SHP77 (cell line): ENCODE data around the gene ECE2.
"Not testable (repeated sequence)": the region's sequence is repeated elsewhere in the genome, so short reads cannot be mapped to it uniquely, and the experiment has no call there.

Source experiments
- DNase-seq, 2 experiments: peaks; one replicate each; lab custom pipeline; 2025; lab: John Stamatoyannopoulos, UW

ECE2 gene

DNA sequence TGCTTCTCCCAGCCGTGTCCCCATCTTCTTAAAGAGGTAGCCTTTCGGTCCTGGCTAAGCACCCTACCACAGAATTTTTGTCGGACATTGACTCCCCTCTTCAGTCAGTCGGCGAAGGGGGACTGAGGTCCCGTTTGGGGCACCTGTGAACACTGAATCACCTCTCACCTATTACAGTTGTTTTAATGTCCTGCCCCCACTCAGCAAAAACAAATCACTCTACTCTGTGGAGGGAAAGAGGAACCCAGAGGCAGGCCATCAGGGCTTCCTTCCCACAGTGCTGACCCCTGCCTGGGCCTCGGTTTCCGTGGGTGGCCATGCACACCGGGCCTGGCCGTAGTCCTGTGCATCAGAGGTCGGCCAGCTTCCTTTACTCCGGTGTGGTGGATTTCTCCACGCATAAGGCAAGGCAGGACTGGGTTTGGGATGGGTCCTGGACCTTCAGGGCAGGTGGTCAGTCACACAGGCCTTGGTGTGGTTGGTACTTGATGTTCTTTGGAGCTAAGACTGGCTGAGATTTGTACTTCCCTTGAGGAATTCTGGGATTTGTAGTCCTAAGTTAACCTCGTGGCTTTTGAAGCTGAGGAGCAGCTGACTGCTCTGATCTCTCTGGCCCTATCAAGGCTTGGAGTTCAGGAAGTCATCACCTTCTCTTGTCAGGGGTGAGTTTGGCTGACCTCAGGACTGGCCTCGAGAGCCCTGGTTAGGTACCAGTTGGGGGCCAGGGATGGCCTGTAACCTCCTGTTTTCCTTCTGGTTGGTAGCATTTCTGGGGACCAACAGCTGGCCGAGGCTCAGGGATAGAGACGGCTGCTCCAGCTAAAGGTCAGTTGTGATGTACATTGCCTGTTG is 61.0 kb downstream of the ECE2 start:
- DNase-seq, result peak; percentile 43 to 76

DNA sequence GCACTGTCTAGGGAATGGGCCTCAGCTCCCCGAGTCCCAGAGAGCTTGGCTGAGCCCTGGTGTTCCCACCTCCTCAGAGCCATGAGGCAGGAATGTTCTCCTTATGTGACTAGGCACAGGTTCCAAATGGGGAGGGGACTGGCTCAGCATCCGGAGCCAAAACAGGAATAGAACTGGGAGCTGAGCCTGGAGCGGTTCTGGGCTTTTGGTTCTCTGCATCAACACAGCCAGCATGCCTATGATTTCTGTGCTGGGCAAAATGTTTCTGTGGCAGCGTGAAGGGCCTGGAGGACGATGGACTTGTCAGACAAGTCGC is 61.5 kb downstream of the ECE2 start, which contains the start of gene FAM131A:
TSS of gene FAM131A (plus strand) at position 202 of the 316 bp plus-strand sequence. CDS start at position 233, 31 bp downstream.
- peak in 1 of 2 experiments; percentile 44 for DNase-seq

DNA sequence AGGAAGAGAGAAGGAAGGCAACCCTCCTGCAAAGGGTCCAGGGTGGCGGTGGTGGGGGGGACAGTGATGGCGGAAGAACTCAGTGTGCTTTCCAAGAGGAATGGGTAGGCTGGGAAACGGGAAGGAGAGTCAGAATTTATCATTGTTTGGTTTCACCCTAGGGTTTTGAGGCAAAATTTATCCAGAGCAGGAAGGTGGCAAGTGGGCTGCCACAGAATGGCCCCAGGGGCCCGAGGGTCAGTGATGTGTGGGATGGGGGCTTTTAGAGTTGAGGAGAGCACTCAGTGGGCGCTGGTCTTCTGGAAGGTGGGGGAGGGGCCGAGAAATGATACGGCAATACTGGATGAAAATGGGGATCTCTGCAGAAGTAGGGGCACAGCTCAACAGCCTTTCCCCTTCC is 62.2 kb downstream of the ECE2 start:
- DNase-seq, result peak in 1 of 2 experiments; percentile 1

DNA sequence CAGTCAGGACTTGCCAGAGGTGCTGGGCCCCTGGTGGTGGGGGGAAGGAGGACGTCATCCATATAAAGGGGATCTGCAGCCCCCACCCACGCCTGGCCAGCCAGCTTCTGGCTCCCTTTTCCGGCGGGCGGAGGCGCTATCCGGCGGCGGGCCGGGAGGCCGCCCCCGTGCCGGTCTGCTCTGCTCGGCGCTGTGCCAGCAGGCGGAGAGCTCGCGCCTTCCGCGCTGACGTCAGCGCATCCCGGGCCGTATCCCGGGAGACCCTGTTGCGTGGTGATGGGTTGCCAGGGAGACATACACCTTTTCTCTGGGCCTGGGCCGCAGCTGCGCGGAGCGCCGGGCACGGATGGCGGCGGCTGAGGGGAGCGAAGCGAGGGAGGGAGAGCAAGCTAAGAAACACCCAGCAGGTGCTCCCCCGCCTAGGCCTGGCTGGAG is 62.7 kb downstream of the ECE2 start:
- peak; percentile 87 to 94 for DNase-seq

DNA sequence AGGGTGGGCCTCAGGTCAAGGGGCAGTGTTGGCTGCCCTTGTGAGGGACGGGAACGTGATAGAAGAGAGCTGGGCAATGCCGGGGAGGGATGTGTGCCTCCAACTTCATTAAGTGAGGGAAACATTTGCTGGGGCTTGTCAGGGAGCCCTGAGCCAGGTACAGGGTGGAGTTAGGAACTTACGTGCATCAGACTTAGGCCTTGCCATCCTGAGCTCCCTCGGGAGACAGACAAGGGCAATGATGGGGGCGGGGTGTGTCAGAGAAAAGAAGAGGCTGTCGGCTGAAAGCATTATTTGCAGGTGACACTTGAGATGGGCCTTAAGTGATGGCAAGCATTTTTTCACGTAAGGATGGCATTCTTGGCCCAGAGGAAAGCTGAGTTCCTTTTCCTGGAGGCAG is 63.2 kb downstream of the ECE2 start:
- peak in 1 of 2 experiments; percentile 6 for DNase-seq

DNA sequence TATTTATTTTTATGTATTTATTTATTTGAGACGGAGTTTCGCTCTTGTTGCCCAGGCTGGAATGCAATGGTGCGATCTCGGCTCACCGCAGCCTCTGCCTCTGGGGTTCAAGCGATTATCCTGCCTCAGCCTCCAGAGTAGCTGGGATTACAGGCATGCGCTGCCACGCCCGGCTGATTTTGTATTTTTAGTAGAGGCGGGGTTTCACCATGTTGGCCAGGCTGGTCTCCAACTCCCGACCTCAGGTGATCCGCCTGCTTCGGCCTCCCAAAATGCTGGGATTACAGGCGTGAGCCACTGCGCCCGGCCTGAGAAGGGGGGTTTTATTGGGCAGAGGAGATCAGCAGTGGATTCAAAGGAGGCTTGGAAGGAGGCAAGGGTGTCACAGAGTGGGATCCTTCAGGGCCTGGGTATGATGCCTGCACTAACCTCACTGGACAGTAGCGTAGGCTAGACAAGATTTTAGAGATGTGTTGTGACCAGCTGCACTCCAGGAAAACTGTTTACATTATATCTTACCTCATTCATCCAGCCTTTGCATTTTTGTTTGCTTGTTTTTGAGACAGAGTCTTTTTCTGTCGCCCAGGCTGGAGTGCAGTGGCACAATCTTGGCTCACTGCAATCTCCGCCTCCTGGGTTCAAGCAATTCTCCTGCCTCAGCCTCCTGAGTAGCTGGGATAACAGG is 63.8 kb downstream of the ECE2 start:
- DNase-seq, result not testable (repeated sequence)

DNA sequence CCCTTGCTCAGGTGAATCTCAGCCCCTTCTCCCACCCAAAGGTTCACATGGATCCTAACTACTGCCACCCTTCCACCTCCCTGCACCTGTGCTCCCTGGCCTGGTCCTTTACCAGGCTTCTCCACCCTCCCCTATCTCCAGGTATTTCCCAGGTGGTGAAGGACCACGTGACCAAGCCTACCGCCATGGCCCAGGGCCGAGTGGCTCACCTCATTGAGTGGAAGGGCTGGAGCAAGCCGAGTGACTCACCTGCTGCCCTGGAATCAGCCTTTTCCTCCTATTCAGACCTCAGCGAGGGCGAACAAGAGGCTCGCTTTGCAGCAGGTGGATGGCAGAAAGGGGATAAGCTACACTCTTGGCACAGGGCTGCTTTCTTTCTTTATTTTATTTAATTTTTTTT is 66.1 kb downstream of the ECE2 start:
- DNase-seq, result no peak
